Lung microvascular endothelial cell (primary cell): Measurements from ENCODE around the gene CKAP5. TPM values are rescaled to one million over a fixed set of nuclear protein-coding genes. Genes with fewer than 3 reads are reported as not detected.

ENCODE experiments used
- DNase-seq, 2 donors: peaks; one replicate each; pipeline versions ENCODE4 v3.0.0 to v3.0.0-alpha.2; 2010; ENCODE audit warnings: low read depth in 2 of 2
- total RNA-seq: library from RNA; depleted of rRNA; stranded (reverse); fragments of >200 nt; gene quantifications from 2 replicates; pipeline ENCODE4 v1.2.1, GENCODE V29; 2014

CKAP5 gene
- total RNA-seq, 1 donor from 2014 or later = 42.5 TPM

GRCh38 chr11:46698597-46698996 lies 147.5 kb downstream of the CKAP5 start:
- no peak for DNase-seq

DNA sequence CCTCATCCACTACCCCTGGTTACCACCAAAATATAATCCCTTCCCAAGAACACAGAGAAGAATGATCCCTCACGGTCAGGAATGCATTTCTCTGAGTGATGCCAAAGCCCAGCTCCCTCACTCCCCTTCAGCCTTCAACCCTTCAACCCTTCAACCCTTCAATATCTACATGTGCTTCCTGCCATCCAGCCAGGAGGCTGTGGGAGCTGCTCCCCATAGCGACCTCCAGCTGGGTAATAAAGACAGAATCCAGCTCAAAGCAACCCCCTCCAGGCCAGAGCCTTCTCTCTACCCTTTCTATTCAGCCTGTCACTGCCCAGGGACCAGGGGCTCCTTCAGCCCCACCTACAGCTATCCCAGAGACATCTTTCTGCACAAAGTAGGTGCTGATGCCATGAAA lies 148.4 kb downstream of the CKAP5 start:
- no peak for DNase-seq

GRCh38 chr11:46697303-46697702 lies 148.8 kb downstream of the CKAP5 start:
- no peak for DNase-seq

DNA sequence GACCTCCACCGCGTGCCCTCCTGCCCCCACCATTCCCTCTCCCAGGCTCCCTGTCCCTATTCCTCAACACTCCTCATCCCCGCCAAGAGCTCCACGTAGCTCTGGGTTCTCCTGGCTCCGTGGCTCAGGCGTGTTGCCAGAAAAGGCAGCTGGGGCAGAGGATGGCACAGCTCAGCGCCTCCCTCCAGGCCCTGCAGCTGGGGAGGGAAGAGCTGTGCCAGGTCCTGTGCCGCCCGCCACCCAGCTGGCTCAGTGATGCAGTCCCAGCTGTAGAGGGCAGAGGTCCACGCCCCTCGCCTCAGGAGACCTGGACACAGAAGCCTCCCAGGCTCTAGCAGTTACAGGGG lies 149.9 kb downstream of the CKAP5 start:
- no peak for DNase-seq

- DNase-seq = no peak
Measured at GRCh38 chr11:46695345-46696211, 150.5 kb downstream of the CKAP5 start.

DNA sequence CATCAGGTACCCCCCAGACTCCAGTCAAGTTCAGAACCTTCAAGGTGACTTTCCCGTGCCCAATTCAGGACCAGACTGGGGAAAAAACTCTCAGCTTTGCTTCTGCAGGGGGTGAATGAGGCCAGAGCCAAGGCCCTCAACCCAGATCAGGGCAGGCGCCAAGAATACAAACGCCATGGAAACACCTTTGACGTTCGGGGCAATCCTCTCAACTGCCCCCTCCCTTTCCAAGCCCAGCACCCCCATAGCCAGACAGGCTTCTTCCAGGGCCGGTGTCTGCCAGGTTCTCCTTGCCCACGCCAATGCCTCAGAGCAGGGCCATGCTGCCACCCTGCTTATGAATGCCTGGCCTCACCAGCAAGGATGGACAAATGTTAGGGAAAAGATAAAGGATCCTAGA lies 151.5 kb downstream of the CKAP5 start:
- no peak for DNase-seq

DNA sequence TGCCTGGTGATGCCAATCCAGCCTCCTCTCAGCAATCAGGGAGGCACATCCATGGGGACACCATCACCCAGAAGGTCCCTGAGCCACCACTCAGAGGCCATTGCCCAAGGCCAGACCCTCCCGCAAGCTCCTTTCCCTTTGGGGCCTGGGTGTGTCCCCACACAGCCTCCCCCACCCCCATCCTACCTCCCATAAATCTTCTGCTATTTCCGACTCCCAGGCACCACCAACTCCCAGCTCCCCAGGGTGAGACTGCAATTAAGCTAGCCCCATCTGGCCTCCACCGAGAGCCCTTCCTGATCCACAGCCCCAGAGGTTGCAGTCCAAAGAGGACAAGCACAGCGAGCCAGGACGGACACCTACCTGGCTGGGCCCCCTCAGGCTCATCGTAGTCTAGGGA lies 152.0 kb downstream of the CKAP5 start:
- no peak for DNase-seq

- DNase-seq = no peak
Measured at GRCh38 chr11:46693597-46694012, 152.5 kb downstream of the CKAP5 start.

Other genes with a start within 250 kb of the CKAP5 start
- gene HARBI1, start 229.1 kb downstream of the CKAP5 start, total RNA-seq = 3.5 and 5.0 TPM in 2 replicates
- gene ATG13, start 228.7 kb downstream of the CKAP5 start, total RNA-seq = 47.5 and 52.8 TPM in 2 replicates
- gene ARHGAP1, start 145.7 kb downstream of the CKAP5 start, total RNA-seq = 17.4 and 19.2 TPM in 2 replicates
- 3.3 and 4.2 TPM in 2 replicates for gene ZNF408, start 145.2 kb downstream of the CKAP5 start, total RNA-seq
- gene F2, start 127.1 kb downstream of the CKAP5 start, total RNA-seq = not detected in 2 replicates
- gene LRP4, start 72.3 kb upstream of the CKAP5 start, total RNA-seq = 0.40 and 0.87 TPM in 2 replicates
- gene CSTPP1, start 90.5 kb upstream of the CKAP5 start, total RNA-seq = 9.1 and 11.3 TPM in 2 replicates